B cell (primary cell): ENCODE results near the gene ZDHHC11.

Source experiments
- CTCF ChIP-seq: fragments of 200-600 bp; IDR thresholded peaks from one replicate; pipeline ENCODE4 v1.8.0; 2022; ENCODE audit warnings: antibody characterized with exemption, mild to moderate bottlenecking
- EZH2 ChIP-seq: IDR thresholded peaks from 2 replicates; pipeline ENCODE4 v1.6.1; 2012; ENCODE audit warnings: borderline replicate concordance, low read depth, mild to moderate bottlenecking, moderate library complexity, low read length; ENCODE audit not compliant: insufficient read depth, poor library complexity, severe bottlenecking

DNA sequence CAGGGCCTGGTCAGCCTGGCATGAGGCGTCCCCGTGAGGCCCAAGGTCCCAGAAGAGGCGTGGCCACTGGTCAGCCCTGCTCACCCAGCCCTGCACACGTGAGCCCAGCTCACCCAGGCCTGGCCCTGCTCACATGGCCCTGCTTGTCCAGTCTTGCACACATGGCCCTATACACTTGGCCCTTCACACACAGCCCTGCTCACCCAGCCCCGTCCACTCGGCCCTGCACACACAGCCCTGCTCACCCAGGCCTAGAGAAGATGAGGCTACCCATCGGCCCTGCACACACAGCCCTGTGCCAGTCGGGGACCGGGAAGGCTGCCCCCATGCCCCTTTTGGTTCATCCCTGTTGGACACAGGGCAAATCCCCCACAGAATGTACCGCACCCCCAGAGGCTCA, 94.6 kb downstream of the ZDHHC11 start:
- TF ChIP-seq CTCF, result no peak
- no peak for TF ChIP-seq EZH2
